IPS-NIHi11 (cell line): ENCODE results near the gene ITPR1.
"Not testable (repeated sequence)": the region's sequence is repeated elsewhere in the genome, so short reads cannot be mapped to it uniquely, and the experiment has no call there.

Source experiments
- DNase-seq: peaks from one replicate; pipeline ENCODE4 v3.0.0; 2012; ENCODE audit warnings: mixed read lengths, low spot score

The ITPR1 gene

DNA sequence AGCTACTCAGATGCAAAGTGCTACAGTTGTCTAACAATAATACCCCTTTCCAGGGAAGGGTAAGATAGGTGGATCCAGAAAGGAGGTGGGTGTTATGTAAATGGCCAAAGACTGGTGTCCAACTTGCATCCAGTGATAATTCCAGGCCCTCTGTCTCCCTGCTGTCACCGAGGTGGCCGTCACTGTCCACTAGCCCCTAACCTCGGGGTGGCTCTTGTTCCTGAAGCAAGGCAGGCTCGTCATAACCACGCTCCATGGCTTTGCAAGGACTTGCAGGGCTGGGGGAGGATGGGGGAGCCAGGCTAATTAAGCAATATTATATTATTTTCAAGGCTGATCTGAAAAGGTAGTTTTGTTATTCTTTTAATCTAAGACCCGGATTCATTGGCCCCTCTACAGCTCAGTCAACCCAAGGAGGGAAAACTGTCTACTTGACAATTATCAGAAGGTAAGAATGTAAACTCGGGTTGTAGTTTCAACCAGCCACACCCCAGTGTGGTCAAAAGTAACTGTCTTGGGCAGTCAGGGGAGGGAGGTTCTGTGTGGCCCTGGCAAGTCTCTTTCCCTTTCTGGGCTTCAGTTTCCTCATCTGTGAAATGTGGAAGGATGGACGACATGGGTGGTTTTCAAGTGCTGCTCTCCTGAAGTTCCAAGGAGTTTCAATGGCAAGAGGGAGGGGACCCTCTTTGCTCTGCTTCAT is 266.0 kb downstream of the ITPR1 start:
- no peak for DNase-seq

DNA sequence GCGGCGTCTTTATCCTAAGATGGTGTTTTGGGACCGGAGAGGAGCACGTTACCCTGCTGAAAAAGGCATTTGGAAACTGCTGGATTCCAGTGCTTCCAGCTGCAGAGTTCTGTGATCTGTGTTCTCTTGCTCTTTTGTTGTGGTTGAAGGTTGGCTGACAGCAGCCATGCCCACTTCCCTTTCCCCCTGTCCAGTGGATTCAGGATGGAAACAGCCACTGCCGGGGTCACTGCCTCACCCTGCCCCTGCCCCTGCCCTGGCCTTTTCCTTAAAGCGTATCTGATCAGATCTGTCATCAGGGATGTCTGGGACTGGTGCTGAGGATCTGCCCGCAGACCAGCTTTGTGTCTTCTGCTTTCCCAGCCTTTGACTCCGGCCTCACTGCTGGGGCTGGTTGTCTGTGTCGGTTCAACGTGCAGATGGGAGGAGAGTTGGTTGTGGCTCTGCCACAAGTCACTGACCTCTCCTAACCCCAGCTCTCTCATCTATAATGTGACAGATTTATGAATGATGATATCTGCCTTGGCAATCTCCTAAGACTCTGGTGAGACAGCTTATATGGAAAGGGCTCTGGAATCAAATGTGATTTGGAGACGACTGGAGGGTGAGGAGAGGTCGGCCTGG is 266.7 kb downstream of the ITPR1 start:
- DNase-seq: no peak

DNA sequence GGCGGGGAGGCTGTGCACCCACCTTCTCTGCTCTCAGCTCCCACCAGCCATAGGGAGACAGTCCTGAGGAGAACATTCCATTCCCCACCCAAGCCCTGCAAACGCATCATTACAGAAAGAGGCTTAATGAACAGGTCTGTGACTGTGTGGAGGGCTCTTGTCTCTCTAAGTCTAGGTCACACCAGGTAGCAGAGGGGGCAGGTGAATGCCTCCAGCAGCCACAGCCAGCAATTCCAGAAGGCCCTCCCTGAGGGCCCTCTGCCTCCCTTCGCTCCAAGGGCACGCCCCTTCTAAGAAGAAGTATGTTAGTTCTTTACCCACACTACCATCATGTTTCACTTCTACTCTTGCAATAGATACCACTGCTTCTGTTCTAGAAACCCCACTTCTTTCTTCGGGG is 268.6 kb downstream of the ITPR1 start:
- no peak for DNase-seq

GRCh38 chr3:4762481-4763230 is 269.5 kb downstream of the ITPR1 start:
- not testable (repeated sequence) for DNase-seq

DNA sequence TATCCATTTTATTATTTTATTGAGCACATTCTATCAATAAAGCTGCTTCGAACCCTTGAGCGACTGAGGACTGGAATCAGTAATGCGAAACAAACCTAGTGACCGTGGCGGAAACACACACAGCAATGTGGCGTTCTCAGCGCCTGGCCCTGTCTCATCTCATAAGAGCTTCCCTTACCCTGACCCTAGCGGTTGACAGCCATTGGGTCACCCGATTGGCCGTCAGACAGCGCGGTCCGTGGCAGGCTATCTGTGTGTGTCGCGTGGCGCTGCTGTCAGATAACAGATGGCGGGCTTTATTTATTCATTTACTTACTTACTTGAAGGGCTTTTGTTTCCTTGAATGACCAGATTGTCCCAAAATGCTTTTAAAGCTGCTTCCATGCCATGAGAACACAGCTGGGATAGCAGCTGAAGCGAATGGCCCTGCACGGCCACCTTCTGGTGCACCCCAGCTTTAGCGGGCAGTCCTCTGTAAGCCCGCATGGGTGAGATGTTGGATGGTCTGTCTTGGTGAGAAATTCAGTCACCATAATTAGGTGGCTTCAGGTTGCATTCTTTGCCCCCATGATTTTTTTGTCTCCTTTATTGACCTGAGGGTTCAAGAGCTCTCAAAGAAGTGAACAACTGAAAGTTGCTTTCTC is 270.6 kb downstream of the ITPR1 start:
- DNase-seq: no peak

- DNase-seq: no peak
Observed at GRCh38 chr3:4765212-4765611, 272.1 kb downstream of the ITPR1 start.

GRCh38 chr3:4766263-4766662 is 273.1 kb downstream of the ITPR1 start:
- DNase-seq: no peak

DNA sequence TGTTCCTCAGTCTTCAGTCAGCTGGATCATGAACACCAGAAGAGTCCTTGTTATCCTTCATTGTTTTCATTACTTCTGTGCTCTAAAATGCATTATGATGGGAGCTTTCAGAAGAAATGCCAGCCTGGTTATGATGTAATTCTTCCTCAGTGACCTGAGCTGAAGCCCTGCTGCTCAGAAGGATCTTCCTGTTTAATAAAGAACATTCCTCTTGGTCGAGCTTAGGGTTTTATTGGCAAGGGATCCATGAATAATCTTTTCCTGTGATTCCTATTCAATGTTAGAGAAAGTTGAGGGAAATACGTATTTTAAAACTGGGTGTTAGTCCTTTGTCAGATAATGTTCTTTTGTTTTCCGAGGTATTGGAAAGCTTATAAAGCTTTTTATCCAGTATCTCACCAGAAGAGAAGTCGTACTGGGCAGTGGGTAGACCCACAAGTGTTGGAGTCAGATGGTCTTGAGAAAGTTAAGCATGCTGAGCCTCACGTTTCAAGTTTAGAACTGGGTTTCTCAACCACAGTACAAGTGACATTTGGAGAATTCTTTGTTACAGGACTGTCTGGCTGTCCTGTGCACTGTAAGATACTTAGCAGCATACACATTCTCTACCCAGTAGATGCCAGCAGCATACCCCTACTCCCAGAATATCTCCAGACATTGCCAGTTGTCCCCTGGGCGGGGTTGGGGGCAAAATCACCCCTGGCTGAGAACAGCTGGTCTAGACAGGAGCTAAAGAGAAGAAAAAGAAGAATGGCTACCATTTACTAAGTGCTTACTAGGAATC is 273.8 kb downstream of the ITPR1 start:
- no peak for DNase-seq

DNA sequence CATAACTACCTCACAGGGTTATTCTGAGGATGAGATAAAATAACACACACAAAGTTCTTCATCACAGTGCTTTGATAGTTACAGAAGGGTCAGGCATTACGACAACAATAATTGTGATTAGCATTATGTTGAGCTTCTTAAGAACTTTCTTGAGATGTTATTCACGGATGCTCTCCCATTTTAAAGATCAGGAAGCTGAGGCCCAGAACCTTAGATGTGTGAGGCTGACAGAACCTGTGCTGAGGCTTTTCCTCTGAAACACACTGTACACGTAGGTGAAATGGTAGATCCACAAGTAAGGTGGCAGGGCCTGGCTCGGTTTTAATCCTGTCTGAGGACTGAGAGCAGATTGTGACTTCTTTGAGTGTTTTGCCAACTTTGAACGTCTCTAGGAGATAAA is 274.9 kb downstream of the ITPR1 start:
- no peak for DNase-seq

GRCh38 chr3:4768521-4768920 is 275.4 kb downstream of the ITPR1 start:
- DNase-seq: no peak

DNA sequence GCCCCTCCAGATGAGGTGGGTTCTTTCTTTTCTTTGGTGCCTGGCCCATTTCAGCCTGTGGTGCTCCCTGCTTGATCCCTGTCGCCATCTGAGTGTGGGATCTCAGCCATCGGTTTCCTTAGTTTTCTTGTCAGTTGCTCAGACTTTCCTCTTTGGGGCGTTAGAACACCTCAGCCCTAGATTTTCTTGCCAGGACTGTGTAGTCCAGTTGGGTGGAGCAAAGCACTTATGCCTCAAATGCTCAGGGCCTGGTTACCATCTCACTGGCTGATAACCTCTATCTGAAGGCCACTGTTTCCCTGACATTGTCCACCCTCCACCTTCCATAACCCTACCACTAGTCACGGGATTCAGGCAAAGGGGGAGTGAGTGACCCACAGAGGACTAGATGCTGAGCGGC is 277.4 kb downstream of the ITPR1 start:
- no peak for DNase-seq

- DNase-seq: no peak
Observed at GRCh38 chr3:4771243-4771642, 278.1 kb downstream of the ITPR1 start.

DNA sequence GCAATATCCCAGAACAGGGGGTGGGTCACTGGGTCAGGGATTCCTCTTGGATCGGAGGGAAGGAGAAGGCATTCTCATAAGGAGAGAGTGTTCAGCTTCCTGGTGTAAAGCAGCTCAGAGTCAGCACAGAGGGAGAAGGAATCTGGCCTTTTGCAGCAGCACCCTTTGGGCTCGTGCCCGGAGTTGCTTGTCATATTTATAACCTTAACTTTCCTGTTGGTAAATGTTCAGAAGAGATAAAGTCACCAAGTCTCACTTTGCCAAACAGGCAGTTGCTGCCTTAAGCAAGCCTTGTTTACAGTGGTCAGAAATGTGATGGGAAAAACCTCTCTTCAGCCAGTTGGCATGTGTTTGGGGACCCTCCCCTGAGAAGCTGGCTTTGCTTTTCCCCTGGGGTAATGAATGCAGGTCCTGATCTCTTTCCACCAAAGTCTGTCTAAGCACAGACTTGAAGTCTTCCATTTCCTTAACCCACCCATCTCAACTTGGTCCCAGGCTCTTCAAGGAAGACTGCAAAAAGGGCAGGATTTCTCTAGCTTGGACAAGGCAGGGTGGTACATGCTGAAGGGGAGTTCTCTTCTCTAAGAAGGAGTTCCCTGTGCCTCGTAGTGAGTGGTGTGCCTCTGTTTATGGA is 279.1 kb downstream of the ITPR1 start:
- DNase-seq: no peak

GRCh38 chr3:4772858-4773257 is 279.7 kb downstream of the ITPR1 start:
- no peak for DNase-seq

- no peak for DNase-seq
Observed at GRCh38 chr3:4773583-4773982, 280.4 kb downstream of the ITPR1 start.

- DNase-seq: no peak
Observed at GRCh38 chr3:4774531-4774930, 281.4 kb downstream of the ITPR1 start.

DNA sequence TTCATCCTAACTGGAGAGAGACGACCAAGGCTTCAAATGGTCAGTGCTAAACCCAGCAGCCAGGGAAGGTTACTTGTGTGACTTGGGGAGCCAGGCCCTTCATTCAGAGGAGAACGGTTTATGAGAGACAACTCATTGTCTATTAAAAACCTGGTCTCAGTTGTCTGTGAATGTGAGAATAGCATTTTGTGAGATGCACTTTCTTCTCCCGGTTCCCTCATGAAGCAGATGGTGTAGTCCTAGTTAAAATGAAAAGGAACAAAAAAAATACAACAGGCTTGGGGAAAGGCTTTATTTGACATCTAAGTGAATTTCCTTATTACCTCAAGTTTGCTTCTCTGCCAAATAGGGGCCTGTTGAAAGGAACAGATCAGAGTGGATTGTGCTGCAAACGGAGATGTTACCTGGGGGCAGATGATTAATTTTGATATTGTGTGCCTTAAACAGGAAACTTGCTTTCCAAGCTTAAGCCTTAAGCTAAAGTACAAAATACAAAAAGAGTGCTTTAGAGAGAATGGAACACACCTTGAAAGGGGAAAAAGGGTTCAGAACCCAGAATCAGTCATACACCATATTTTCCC is 283.3 kb downstream of the ITPR1 start:
- DNase-seq: no peak

DNA sequence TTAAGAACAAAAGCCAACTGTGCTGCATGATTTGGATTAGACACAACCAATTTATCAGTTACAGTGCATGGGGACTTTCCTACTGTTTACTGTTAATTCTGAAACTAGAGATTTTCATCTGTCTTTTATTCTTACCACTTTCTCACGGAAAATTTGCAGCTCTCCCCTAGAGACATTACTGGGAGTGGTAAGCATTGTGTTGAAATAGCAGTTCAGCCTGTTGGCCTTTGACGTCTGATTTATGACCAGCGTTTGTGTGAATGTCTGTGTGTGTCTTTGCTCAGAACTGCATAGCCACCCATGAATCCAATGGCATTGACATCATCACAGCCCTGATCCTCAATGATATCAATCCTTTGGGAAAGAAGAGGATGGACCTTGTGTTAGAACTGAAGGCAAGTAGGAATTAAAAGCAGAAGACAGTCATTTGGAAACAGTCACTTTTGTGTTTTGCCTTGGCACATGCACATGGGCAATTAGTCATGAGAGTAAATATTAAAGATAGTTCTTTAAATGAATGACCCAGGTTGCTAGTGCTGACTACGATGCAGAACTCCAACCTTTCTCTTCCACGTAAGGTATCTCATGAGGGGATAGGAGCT is 283.9 kb downstream of the ITPR1 start:
- no peak for DNase-seq

DNA sequence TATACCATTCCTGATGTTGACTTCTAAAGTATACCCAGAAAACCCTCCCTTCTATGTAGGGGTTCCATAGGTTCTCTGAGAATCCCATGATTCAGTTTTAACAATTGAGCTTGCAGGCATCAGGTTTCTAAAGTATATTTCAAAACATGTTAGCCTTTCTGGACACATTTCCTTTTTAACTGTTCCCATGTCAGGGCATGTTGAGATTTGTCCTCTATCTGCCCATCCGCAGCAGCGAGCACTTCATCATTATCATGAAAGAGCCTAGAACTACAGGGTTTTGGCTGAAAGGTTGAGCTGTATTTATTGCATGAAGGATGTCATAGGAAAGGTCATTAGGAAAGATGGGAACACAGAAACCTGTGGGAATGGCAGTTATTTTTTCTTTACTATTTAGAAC is 285.0 kb downstream of the ITPR1 start:
- no peak for DNase-seq

- DNase-seq: no peak
Observed at GRCh38 chr3:4778740-4779139, 285.6 kb downstream of the ITPR1 start.

- DNase-seq: no peak
Observed at GRCh38 chr3:4780545-4780957, 287.4 kb downstream of the ITPR1 start.
